ENCODE data around the gene RNF181. TPM values are rescaled to one million over a fixed set of nuclear protein-coding genes. Genes with fewer than 3 reads are reported as not detected.
A peak's percentile ranks its signal among the peaks of the same experiment; 100 is the strongest.

The RNF181 gene
- total and polyA plus RNA-seq, 2 donors (not counting 3 experiments of a cell fraction or from before 2014, with no cell fraction given), result 142 to 629 TPM

- CTCF ChIA-PET, result no interaction called here
- Histone ChIP-seq H3K36me3 (ENCODE audit: control insufficient read depth in 2 of 2, extremely low read depth in 1 of 2, insufficient read depth in 2 of 2, low read length in 2 of 2) (no peaks in the 10 kb centered on the region), H3K4me3 (replicated peaks in 1 of 3; ENCODE audit: insufficient read depth in 1 of 3, low read depth in 1 of 3, low read length in 3 of 3) (peak within 1 kb of the TSS; percentile 17 to 58 (median 55)), H3K27ac (ENCODE audit: insufficient read depth, low read depth, low read length) (peak within 1 kb of the TSS; percentile 66), H3K9me3 (replicated peaks; ENCODE audit: control insufficient read depth, insufficient read depth, low read length) (no peaks in the 10 kb centered on the region), H3K4me2 (ENCODE audit: insufficient read depth, low read length) (peak within 1 kb of the TSS; percentile 88), H3K9ac (replicated peaks; ENCODE audit: extremely low read depth, insufficient read depth, low read length) (peak within 1 kb of the TSS; percentile 78), H2AFZ (ENCODE audit: low read depth, low read length) (peak within 1 kb of the TSS; percentile 62), H3K9me1 (replicated peaks; ENCODE audit: control insufficient read depth, extremely low read depth, insufficient read depth, low read length) (no peaks in the 10 kb centered on the region), H3K27me3 (ENCODE audit: control insufficient read depth in 2 of 2, insufficient read depth in 2 of 2, low read length in 2 of 2) (no peaks in the 10 kb centered on the region), H4K20me1 (replicated peaks; ENCODE audit: control insufficient read depth, extremely low read depth, insufficient read depth, low read length) (no peaks in the 10 kb centered on the region), H3K79me2 (ENCODE audit: control insufficient read depth, insufficient read depth, low read length) (peaks cover 20% of the 10 kb centered on the region), H3K4me1 (ENCODE audit: control insufficient read depth, extremely low read depth, insufficient read depth, low read length) (peaks cover 49% of the 10 kb centered on the region)
- no peak for TF ChIP-seq POLR2A (IDR thresholded peaks at IDR 0.05; ENCODE audit: low read depth, low read length)
- peak; percentile 64 for TF ChIP-seq POLR2AphosphoS5 (IDR thresholded peaks at IDR 0.05; ENCODE audit: insufficient read depth, low read depth, low read length)
- TSS peak; percentile 19 for BruUV-seq (replicated peaks)
- DNase-seq (ENCODE audit: low read depth, low spot score) (peak; percentile 44), FAIRE-seq (no peak)
- dilution Hi-C loops (cut with MboI; ENCODE audit: extremely low pct_ligation_motif_present, low sequenced_read_pairs) (no loop called here), intact Hi-C loops (cut with micrococcal nuclease) (loop anchor here (2.0 kb wide), 1 partner anchor 32 kb away; the partner anchor contains the start of gene USP39)
- POLR2A ChIA-PET, result interaction anchor here (1.3 kb wide), 1 partner anchor 22 kb away, joined by 5 read pairs; no protein-coding TSS in a partner anchor
These were observed 11.1 kb upstream of the RNF181 start, which contains the start of gene VAMP5 for GRCh38 chr2:85584354-85584856. TSS of gene VAMP5 (plus strand) at chr2:85584431. CDS start at chr2:85584491, 60 bp downstream.

DNA sequence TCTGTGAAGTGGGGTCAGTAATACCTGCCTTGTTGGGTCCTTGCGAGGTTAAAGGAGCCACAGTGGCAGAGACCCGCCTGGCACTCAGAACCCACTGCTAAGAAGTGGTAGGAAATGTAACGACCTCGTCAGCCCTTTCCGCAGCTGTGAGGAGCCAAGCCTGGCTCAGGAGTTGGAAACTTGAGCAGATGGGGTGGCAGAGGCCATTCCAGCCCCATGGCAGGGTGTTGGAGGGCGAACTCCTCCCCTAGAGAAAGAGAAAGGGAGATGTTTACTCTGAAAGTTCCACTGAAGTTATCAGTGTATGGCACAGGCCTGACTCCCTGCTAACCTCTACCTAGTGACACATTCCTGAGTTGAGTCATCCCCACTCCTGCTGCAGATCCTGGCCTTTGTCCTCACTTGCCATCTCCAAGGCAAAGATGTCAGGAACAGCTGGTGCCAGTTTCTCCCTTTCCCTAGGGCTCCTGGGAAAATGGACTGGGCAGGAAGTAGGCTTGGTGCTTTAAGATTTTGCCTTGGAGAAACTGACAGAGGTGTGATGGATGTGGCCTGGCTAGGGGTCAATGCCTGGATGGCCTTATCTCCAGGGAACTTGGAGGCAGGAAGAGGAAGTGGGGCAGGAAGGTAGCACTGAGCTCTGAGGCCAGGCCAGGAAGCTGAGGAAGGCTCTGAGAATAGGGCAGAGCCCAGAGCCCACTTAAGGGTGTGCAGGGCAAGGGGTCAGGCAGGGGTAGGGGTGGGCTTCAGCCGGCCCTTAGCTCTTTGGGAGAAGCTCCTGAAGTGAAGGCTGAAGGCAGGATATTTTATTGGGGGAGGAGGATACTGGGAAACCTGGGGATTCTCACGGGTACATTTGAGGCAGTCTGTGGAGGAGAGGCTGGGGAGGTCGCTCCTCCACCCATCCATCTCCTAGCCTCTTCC lies 10.4 kb upstream of the RNF181 start:
- peak; percentile 90 for DNase-seq (ENCODE audit: low read depth, low spot score)
- H3K4me3 ChIP-seq (replicated peaks in 1 of 3; ENCODE audit: insufficient read depth in 1 of 3, low read depth in 1 of 3, low read length in 3 of 3), result peak overlapping the region; percentile 17 to 58 (median 55)
- peaks cover 20% of the 10 kb centered on the region for H3K79me2 ChIP-seq (ENCODE audit: control insufficient read depth, insufficient read depth, low read length)
- H3K4me1 ChIP-seq (ENCODE audit: control insufficient read depth, extremely low read depth, insufficient read depth, low read length), result peaks cover 56% of the 10 kb centered on the region
- dilution Hi-C loops (cut with MboI; ENCODE audit: extremely low pct_ligation_motif_present, low sequenced_read_pairs), result no loop called here
- H3K36me3 ChIP-seq (ENCODE audit: control insufficient read depth in 2 of 2, extremely low read depth in 1 of 2, insufficient read depth in 2 of 2, low read length in 2 of 2), result no peaks in the 10 kb centered on the region
- H3K4me2 ChIP-seq (ENCODE audit: insufficient read depth, low read length), result peak overlapping the region; percentile 40
- H3K27ac ChIP-seq (ENCODE audit: insufficient read depth, low read depth, low read length), result peak overlapping the region; percentile 66
- ChIA-PET CTCF (interaction anchor here (0.6 to 0.9 kb wide), 3 partner anchors 8 to 47 kb away, joined by 3 to 5 read pairs (median 4); partner anchors contain the start of genes RNF181 and VAMP8), POLR2A (interaction anchor here (0.6 to 1.3 kb wide), 6 partner anchors 10 to 77 kb away, joined by 3 to 8 read pairs (median 6); partner anchors contain the start of genes C2orf68, MAT2A, RNF181 and USP39)
- TSS peak; percentile 82 for BruUV-seq (replicated peaks)
- intact Hi-C loops (cut with micrococcal nuclease), result loop anchor here (1.0 to 2.0 kb wide), 4 partner anchors 10 to 32 kb away; partner anchors contain the start of genes GGCX, RNF181, TMEM150A and USP39
- TF ChIP-seq CTCF (IDR thresholded peaks at IDR 0.05; ENCODE audit: extremely low read depth in 1 of 2, insufficient read depth in 1 of 2, low read depth in 1 of 2, low read length in 2 of 2), result no peak
- TF ChIP-seq JUN (IDR thresholded peaks at IDR 0.05; ENCODE audit: borderline replicate concordance, insufficient read depth, insufficient read length, low read depth), result peak; percentile 85
- no peak for TF ChIP-seq MAX (IDR thresholded peaks at IDR 0.05; ENCODE audit: insufficient read depth, insufficient read length)
- no peak for TF ChIP-seq MYC (IDR thresholded peaks at IDR 0.05; ENCODE audit: low read depth, low read length)
- TF ChIP-seq GATA2 (IDR thresholded peaks at IDR 0.05; ENCODE audit: insufficient read depth, insufficient read length, low read depth, low read length), result peak; percentile 88
- no peak for TF ChIP-seq EZH2 (IDR thresholded peaks at IDR 0.05; ENCODE audit: borderline replicate concordance, low read depth, low read length, severe bottlenecking)
- peak; percentile 82 for TF ChIP-seq POLR2A (IDR thresholded peaks at IDR 0.05; ENCODE audit: low read depth, low read length)
- TF ChIP-seq FOS (IDR thresholded peaks at IDR 0.05; ENCODE audit: borderline replicate concordance, insufficient read depth, low read length), result peak; percentile 84
- TF ChIP-seq POLR2AphosphoS5 (IDR thresholded peaks at IDR 0.05; ENCODE audit: insufficient read depth, low read depth, low read length), result peak; percentile 67
- no peaks in the 10 kb centered on the region for H4K20me1 ChIP-seq (replicated peaks; ENCODE audit: control insufficient read depth, extremely low read depth, insufficient read depth, low read length)
- H3K27me3 ChIP-seq (ENCODE audit: control insufficient read depth in 2 of 2, insufficient read depth in 2 of 2, low read length in 2 of 2), result no peaks in the 10 kb centered on the region
- H3K9me3 ChIP-seq (replicated peaks; ENCODE audit: control insufficient read depth, insufficient read depth, low read length), result no peaks in the 10 kb centered on the region
- no peaks in the 10 kb centered on the region for H3K9me1 ChIP-seq (replicated peaks; ENCODE audit: control insufficient read depth, extremely low read depth, insufficient read depth, low read length)
- peak overlapping the region; percentile 78 for H3K9ac ChIP-seq (replicated peaks; ENCODE audit: extremely low read depth, insufficient read depth, low read length)
- FAIRE-seq, result peak; percentile 92
- H2AFZ ChIP-seq (ENCODE audit: low read depth, low read length), result no peak overlapping the region

Data from endothelial cell of umbilical vein (primary cell).